SU-DHL-6 (cell line): ENCODE results near the gene SLC38A3.

ENCODE experiments used
- H2AFZ ChIP-seq: fragments of 200-600 bp; sonication (generic); 2 replicates; pipeline ENCODE4 v1.6.1; 2014; ENCODE audit warnings: low read depth, mild to moderate bottlenecking, moderate library complexity, mixed read lengths, antibody characterized with exemption, low read length; ENCODE audit not compliant: severe bottlenecking
- H3F3A ChIP-seq: fragments of 200-600 bp; shearing (Covaris generic); 2 replicates; pipeline ENCODE4 v1.6.0; 2016; ENCODE audit warnings: antibody characterized with exemption, mild to moderate bottlenecking; ENCODE audit not compliant: insufficient read depth
- H3K27ac ChIP-seq: fragments of 200-600 bp; sonication (generic); 2 replicates; pipeline ENCODE4 v1.5.1; 2016; ENCODE audit warnings: low read depth, mild to moderate bottlenecking, low read length, moderate library complexity, mixed read lengths
- H3K27me3 ChIP-seq: fragments of 200-600 bp; sonication (generic), shearing (Covaris generic); 2 replicates; pipeline ENCODE4 v1.6.0; 2014; ENCODE audit warnings: mild to moderate bottlenecking, low read length
- H3K36me3 ChIP-seq: fragments of 200-600 bp; sonication (generic); 2 replicates; pipeline ENCODE4 v1.6.1; 2014; ENCODE audit warnings: mild to moderate bottlenecking, low read length, mixed read lengths
- H3K4me2 ChIP-seq: fragments of 300-600, 200-600 bp; shearing (Covaris generic), sonication (generic); 2 replicates; pipeline ENCODE4 v1.6.0; 2014; ENCODE audit warnings: low read length, low read depth, mild to moderate bottlenecking; ENCODE audit not compliant: poor library complexity, severe bottlenecking
- H3K4me3 ChIP-seq: fragments of 200-600 bp; sonication (generic); 2 replicates; pipeline ENCODE4 v1.5.1; 2014; ENCODE audit warnings: antibody characterized with exemption, low read length, mild to moderate bottlenecking, mixed read lengths; ENCODE audit not compliant: insufficient read depth, poor library complexity, severe bottlenecking
- H3K79me2 ChIP-seq: fragments of 200-600 bp; sonication (generic); 2 replicates; pipeline ENCODE4 v1.6.1; 2014; ENCODE audit warnings: mild to moderate bottlenecking, low read length, moderate library complexity; ENCODE audit not compliant: insufficient read depth
- H3K9ac ChIP-seq: fragments of 200-600 bp; sonication (generic); 2 replicates; pipeline ENCODE4 v1.7.0; 2014; ENCODE audit warnings: mild to moderate bottlenecking, low read length
- H3K9me2 ChIP-seq: fragments of 200-600 bp; sonication (generic); replicated peaks from 2 replicates; pipeline ENCODE4 v1.6.1; 2014; ENCODE audit warnings: low read length; ENCODE audit not compliant: insufficient read depth
- H3K9me3 ChIP-seq: fragments of 200-600 bp; sonication (generic); 2 replicates; pipeline ENCODE4 v1.6.1; 2014; ENCODE audit warnings: low read length, mixed read lengths; ENCODE audit not compliant: insufficient read depth
- H4K20me1 ChIP-seq: fragments of 200-600 bp; sonication (generic); 2 replicates; pipeline ENCODE4 v1.6.1; 2014; ENCODE audit warnings: low read depth, mild to moderate bottlenecking, antibody characterized with exemption, low read length, moderate library complexity, mixed read lengths
- CTCF ChIP-seq: fragments of 200-600 bp; sonication (generic); IDR thresholded peaks from one replicate; pipeline ENCODE4 v1.5.1; 2017; ENCODE audit warnings: antibody characterized with exemption, mild to moderate bottlenecking, low read length, moderate library complexity; ENCODE audit not compliant: insufficient read depth, poor library complexity, severe bottlenecking
- EZH2phosphoT487 ChIP-seq: fragments of 200-600 bp; sonication (generic), shearing (Covaris generic); conservative IDR thresholded peaks from 2 replicates; pipeline ENCODE4 v1.6.1; 2018; ENCODE audit warnings: mild to moderate bottlenecking, antibody characterized with exemption, low read length, moderate library complexity, mixed read lengths

The SLC38A3 gene

GRCh38 chr3:50236484-50237132 lies 31.5 kb downstream of the SLC38A3 start:
- H3K27me3 ChIP-seq: no peaks in the 10 kb centered on the region
- H3F3A ChIP-seq: no peaks in the 10 kb centered on the region
- peak overlapping the region; percentile 96 for H3K4me3 ChIP-seq
- no peaks in the 10 kb centered on the region for H3K9me3 ChIP-seq
- H3K36me3 ChIP-seq: no peaks in the 10 kb centered on the region
- peak overlapping the region; percentile 76 for H3K27ac ChIP-seq
- TF ChIP-seq EZH2phosphoT487: no peak
- TF ChIP-seq CTCF: no peak
- no peaks in the 10 kb centered on the region for H4K20me1 ChIP-seq
- no peaks in the 10 kb centered on the region for H3K9me2 ChIP-seq
- H3K4me2 ChIP-seq: peak overlapping the region; percentile 84
- peaks cover 52% of the 10 kb centered on the region for H3K79me2 ChIP-seq
- peak overlapping the region; percentile 72 for H3K9ac ChIP-seq
- no peak overlapping the region for H2AFZ ChIP-seq

GRCh38 chr3:50237133-50237651 lies 32.1 kb downstream of the SLC38A3 start:
- Histone ChIP-seq H3K9me3 (no peaks in the 10 kb centered on the region), H2AFZ (no peak overlapping the region), H4K20me1 (no peaks in the 10 kb centered on the region), H3K4me2 (peak overlapping the region; percentile 84), H3K79me2 (peaks cover 58% of the 10 kb centered on the region), H3K9me2 (no peaks in the 10 kb centered on the region), H3K27ac (peak overlapping the region; percentile 76), H3F3A (no peaks in the 10 kb centered on the region), H3K36me3 (no peaks in the 10 kb centered on the region), H3K27me3 (no peaks in the 10 kb centered on the region), H3K9ac (peak overlapping the region; percentile 72), H3K4me3 (peak overlapping the region; percentile 96)
- TF ChIP-seq CTCF: no peak
- TF ChIP-seq EZH2phosphoT487: no peak

GRCh38 chr3:50237754-50238548 lies 32.9 kb downstream of the SLC38A3 start:
- H3K9me3 ChIP-seq: no peaks in the 10 kb centered on the region
- H2AFZ ChIP-seq: no peak overlapping the region
- peak overlapping the region; percentile 84 for H3K4me2 ChIP-seq
- peak overlapping the region; percentile 72 for H3K9ac ChIP-seq
- peak overlapping the region; percentile 96 for H3K4me3 ChIP-seq
- H3K79me2 ChIP-seq: peaks cover 64% of the 10 kb centered on the region
- no peaks in the 10 kb centered on the region for H3K36me3 ChIP-seq
- peaks cover 4% of the 10 kb centered on the region for H3F3A ChIP-seq
- no peaks in the 10 kb centered on the region for H4K20me1 ChIP-seq
- H3K27ac ChIP-seq: peak overlapping the region; percentile 76
- no peaks in the 10 kb centered on the region for H3K9me2 ChIP-seq
- no peaks in the 10 kb centered on the region for H3K27me3 ChIP-seq
- no peak for TF ChIP-seq CTCF
- TF ChIP-seq EZH2phosphoT487: no peak
